Kidney tubule cell (primary cell): ENCODE measurements around the gene LRRN4CL.
"Not testable (repeated sequence)": the region's sequence is repeated elsewhere in the genome, so short reads cannot be mapped to it uniquely, and the experiment has no call there.

Experiments
- DNase-seq: peaks from one replicate; pipeline ENCODE4 v3.0.0-alpha.2; 2018; ENCODE audit warnings: low spot score

The LRRN4CL gene

GRCh38 chr11:62709247-62710000 is 20.1 kb upstream of the LRRN4CL start:
- peak; percentile 97 for DNase-seq

GRCh38 chr11:62708793-62709192 is 19.5 kb upstream of the LRRN4CL start:
- DNase-seq: no peak

DNA sequence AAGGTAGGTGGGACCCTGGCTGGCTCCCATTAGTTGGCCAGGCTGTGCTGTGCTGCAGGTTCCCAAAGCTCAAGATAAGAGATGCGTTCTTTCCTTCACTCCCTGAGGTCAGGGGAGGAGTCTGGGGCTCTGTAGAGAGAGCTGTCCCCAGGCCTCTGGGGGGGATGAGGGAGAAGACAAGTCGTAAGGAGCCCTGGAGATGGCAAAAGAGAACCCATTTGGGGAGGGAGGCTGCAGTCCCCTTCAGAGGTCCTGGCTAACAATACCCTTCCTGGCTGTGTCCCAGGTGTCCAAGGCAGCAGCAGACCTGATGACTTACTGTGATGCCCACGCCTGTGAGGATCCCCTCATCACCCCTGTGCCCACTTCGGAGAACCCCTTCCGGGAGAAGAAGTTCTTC is 19.1 kb upstream of the LRRN4CL start:
- DNase-seq: no peak

DNA sequence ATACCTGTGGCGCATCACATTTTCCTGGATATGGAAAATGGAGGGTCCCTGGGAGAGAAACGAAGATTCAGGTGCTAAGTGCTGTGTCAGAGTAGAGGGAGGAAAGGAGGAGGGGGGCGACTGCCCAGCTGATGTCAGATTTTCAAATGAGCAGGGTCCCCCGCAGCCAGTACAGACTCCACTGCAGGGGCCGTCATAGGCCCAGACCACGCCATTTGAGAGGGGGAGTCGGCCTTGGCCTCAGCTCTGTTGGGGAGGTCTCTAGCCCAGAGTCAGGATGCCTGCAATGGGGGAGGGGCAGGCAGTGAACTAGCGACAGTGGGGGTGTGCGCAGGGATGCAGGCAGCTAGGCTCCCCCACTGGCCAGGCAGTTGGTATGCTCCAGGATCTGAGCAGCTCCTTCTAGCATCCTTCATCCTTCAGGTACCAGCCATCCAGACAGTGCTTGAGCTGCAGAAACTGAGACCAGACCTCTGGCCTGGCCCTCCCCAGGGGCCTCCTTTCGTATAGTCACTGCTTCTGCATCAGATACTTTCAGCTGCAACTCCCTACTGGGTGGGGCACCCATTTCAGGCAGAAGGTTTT is 18.0 kb upstream of the LRRN4CL start, which contains the start of the genes BSCL2 and GNG3:
Gene BSCL2 (minus strand): TSS at position 148 of the 585 bp plus-strand sequence. CDS start 229 bp downstream, outside the sequence.
Gene GNG3 (plus strand): TSS at position 400 of the 585 bp plus-strand sequence. CDS start 620 bp downstream, outside the sequence.
- DNase-seq: no peak

DNA sequence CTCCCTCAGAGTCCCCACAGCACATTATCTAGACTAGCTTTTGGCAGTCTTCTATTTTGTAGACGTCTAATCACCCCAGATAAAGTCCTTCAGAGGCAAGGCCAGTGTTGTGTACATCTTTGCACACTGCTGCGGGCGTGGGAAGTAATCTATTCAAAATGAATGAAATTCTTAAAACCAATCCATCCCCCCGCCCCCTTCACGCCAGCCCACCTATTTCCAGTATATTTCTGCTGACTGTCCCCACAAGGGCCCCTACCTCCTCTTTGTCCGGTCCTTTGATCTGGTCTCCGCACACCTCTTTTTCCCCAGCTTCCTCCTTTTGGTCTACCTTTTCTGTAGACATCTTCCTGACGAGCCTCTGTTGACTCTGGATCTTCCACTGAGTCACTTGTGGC is 17.5 kb upstream of the LRRN4CL start:
- DNase-seq: no peak

DNA sequence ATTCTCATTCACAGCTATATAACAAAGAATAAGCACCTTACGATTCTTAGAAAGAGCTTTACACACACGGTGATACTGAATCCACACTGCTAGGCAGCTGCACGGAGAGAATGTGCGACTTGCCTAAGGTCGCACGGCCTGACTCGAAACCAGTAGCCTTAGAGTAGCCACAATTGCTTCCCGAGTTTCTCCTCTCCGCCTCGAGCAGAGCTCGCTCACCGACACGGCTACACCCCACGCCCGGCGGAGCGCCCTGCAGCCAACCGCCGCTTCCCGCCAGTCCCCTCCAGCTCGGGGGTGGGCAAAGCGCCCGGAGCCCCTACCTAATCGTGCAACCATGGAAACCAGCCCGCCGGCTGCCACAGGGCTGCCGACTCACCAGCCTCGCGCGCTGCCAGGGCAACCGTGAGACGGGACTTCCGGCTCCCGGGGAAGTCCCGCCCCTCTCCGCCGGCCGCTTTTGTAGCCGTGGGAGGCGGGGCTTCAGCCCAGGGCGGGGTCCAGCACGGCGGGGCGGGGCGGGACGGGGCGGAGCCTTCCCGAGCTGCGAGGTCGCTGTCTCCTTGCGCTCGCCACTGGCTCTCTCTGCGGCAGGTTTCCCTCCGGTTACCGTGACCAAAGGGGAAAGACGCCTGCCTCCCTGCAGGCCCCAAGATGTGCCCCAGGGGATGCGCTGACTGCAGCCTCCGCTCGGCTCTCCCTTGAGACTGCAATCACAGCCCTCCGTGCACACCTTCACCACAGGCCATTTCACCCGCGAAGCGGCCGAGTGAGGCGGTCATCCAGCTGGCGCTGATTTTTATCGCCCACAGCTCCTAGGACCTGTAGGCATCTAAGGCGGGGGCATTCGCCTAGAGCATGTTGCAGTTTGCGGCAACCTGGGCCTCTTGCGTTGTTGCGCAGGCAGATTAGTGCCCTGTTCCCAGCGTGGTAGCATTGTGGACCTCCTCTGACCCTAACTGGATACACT is 16.8 kb upstream of the LRRN4CL start:
- peak; percentile 96 for DNase-seq

- peak; percentile 59 for DNase-seq
These were observed 16.1 kb upstream of the LRRN4CL start for GRCh38 chr11:62705413-62705812.

DNA sequence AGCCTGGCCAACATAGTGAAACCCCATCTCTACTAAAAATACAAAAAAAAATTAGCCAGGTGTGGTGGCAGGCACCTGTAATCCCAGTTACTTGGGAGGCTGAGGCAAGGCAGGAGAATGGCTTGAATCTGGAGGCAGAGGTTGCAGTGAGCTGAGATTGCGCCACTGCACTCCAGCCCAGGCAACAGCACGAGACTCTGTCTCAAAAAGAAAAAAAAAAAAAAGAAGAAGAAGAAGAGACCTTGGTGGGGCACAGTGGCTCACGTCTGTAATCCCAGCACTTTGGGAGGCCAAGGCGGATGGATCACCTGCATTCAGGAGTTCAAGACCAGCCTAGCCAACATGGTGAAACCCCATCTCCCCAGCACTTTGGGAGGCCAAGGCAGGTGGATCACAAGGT is 14.6 kb upstream of the LRRN4CL start:
- not testable (repeated sequence) for DNase-seq

- DNase-seq: no peak
These were observed 12.9 kb upstream of the LRRN4CL start for GRCh38 chr11:62702246-62702645.

GRCh38 chr11:62694455-62695167 is 5.3 kb upstream of the LRRN4CL start:
- peak; percentile 70 for DNase-seq

DNA sequence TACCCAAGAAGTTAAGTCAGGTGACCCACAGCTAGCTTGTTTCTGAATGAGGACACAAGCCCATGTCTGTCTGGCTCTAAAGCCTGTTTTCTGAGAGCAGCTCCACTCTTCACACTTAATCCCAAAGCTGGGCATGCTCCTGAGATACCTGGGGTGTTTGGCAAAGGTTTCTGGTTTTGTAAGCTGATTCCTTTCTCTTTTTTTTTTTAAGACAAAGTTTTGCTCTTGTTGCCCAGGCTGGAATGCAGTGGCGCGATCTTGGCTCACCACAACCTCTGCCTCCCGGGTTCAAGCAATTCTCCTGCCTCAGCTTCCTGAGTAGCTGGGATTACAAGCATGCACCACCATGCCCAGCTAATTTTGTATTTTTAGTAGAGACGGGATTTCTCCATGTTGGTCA is 4.3 kb upstream of the LRRN4CL start:
- DNase-seq: not testable (repeated sequence)

- DNase-seq: peak; percentile 24
These were observed 839 bp downstream of the LRRN4CL start for GRCh38 chr11:62688491-62688890.

- DNase-seq: no peak
These were observed 1.6 kb downstream of the LRRN4CL start for GRCh38 chr11:62687508-62688396.

GRCh38 chr11:62682518-62682917 is 6.8 kb downstream of the LRRN4CL start:
- no peak for DNase-seq

DNA sequence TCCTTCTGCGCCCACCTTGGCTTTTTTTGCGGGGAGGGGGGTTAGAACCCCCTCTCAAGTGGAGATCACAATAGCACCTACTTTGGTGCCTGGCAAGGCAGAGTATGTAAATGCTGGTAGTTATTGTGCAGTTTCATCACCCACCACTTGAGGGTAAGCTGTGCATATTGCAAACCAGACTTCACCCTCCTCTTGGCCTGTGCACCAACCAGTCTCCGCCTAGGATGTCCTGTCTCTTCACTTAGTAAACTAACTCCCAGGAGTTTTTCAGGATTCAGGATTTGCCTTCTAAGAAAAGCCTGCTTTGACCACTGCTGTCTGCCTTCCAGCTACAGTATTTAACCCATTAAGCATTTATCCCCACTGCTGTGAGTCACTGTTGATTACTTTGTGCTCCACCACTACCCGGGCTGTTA is 8.5 kb downstream of the LRRN4CL start:
- DNase-seq: peak; percentile 71

- peak; percentile 85 for DNase-seq
These were observed 10.3 kb downstream of the LRRN4CL start, which contains the start of gene UBXN1 for GRCh38 chr11:62678770-62679696. Gene UBXN1, minus strand, starts transcription at chr11:62679073. Its CDS starts 150 bp downstream, at chr11:62678923.

- DNase-seq: no peak
These were observed 10.9 kb downstream of the LRRN4CL start for GRCh38 chr11:62678433-62678769.

DNA sequence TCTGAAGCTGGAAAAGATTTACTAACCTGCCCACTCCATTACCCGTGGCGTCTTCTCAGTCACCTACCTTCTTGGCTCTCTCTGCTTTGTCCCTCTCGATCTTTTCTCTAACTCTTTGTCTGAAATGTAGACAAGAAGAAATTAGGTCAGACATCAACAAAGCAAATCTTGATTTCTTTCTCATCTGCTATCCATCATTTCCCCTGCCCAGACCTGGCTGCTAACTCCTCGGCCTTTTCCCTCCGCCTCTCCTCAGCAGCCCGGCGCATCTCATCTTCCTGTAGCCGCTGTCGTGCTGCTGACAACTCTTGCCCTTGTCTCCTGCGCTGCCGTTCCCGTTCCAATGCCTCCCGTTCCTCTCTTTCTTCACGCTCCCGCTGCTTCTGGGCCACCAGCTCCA is 11.6 kb downstream of the LRRN4CL start:
- no peak for DNase-seq

GRCh38 chr11:62677156-62677555 is 12.2 kb downstream of the LRRN4CL start:
- DNase-seq: no peak
